ENCODE results near the gene STAB2. TPM values are rescaled to one million over a fixed set of nuclear protein-coding genes. Genes with fewer than 3 reads are reported as not detected.

Gene STAB2
- total RNA-seq, 1 donor: not detected

DNA sequence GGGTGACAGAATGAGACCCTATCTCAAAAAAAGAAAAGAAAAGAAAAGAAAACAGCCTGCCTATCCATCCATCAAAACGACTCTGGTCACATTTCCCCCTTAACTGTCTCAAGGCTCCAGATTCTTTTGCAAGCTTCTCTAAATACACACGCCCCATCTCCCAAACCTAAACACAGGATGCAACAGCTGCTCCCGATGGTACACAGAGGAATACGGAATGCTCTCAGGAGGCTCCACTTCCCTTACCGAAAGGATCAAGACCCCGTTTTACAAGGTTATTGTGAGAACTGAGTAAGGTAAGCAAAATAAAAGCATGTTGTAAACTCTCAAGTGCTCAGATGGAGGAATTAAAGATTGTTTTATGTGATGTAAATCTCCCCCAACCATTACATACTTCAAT is 191.7 kb downstream of the STAB2 start:
- Histone ChIP-seq H2AFZ (ENCODE audit: low read length) (no peak overlapping the region), H3K79me2 (ENCODE audit: insufficient read depth, low read length) (no peaks in the 10 kb centered on the region), H3K4me3 (ENCODE audit: insufficient read depth, low read length) (no peak overlapping the region), H3K4me2 (ENCODE audit: insufficient read depth, low read length) (no peak overlapping the region), H3K36me3 (ENCODE audit: insufficient read depth, low read length) (peaks cover 40% of the 10 kb centered on the region), H3K9me3 (ENCODE audit: low read depth, low read length) (no peaks in the 10 kb centered on the region), H3K27me3 (ENCODE audit: insufficient read depth, low read length) (no peaks in the 10 kb centered on the region), H3K27ac (ENCODE audit: low read depth, low read length) (no peak overlapping the region), H4K20me1 (ENCODE audit: insufficient read depth, low read length) (no peaks in the 10 kb centered on the region), H3K4me1 (ENCODE audit: insufficient read depth, low read length) (peaks cover 10% of the 10 kb centered on the region)
- no peak for DNase-seq (ENCODE audit: insufficient read length, low spot score, missing footprints)
- TF ChIP-seq CTCF (IDR thresholded peaks at IDR 0.05; ENCODE audit: extremely low read depth, low read depth, low read length): no peak

DNA sequence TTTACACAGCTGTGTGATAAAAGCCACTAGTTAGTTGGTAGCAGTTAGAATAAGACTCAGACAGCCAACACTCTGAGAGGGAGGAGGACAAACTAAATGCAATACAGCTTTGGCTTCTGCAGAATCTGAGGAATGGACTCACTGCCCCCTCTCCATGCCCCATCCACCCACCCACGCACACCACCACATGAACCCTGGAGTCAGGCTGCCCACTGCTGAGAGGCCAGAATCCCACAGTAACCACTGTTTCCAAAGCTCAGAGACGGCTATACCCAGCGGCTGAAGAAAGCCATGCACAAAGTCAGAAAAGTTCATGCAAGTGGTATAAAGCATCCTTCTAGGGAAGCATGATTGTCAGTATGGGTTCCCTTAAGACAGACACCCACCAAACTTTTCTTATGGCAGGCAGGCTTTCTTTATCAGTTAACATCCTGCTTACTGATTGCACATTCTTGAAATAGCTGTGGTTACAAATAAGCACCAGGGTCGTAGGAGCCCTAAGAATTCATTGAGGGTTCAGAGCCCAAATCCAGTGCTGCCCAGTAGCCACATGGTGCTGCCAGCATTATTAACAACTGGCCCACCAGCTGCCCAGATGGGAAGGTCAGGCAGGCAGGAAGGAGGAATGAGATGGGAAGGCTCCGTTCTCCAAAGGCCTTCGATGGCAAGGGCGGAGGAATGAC is 192.5 kb downstream of the STAB2 start:
- H3K79me2 ChIP-seq (ENCODE audit: insufficient read depth, low read length): no peaks in the 10 kb centered on the region
- H3K4me3 ChIP-seq (ENCODE audit: insufficient read depth, low read length): no peak overlapping the region
- no peaks in the 10 kb centered on the region for H3K9me3 ChIP-seq (ENCODE audit: low read depth, low read length)
- H3K4me1 ChIP-seq (ENCODE audit: insufficient read depth, low read length): peaks cover 10% of the 10 kb centered on the region
- no peak overlapping the region for H2AFZ ChIP-seq (ENCODE audit: low read length)
- no peak overlapping the region for H3K27ac ChIP-seq (ENCODE audit: low read depth, low read length)
- peaks cover 48% of the 10 kb centered on the region for H3K36me3 ChIP-seq (ENCODE audit: insufficient read depth, low read length)
- no peaks in the 10 kb centered on the region for H3K27me3 ChIP-seq (ENCODE audit: insufficient read depth, low read length)
- no peak for TF ChIP-seq CTCF (IDR thresholded peaks at IDR 0.05; ENCODE audit: extremely low read depth, low read depth, low read length)
- no peaks in the 10 kb centered on the region for H4K20me1 ChIP-seq (ENCODE audit: insufficient read depth, low read length)
- peak overlapping the region; percentile 11 for H3K4me2 ChIP-seq (ENCODE audit: insufficient read depth, low read length)
- no peak for DNase-seq (ENCODE audit: insufficient read length, low spot score, missing footprints)

DNA sequence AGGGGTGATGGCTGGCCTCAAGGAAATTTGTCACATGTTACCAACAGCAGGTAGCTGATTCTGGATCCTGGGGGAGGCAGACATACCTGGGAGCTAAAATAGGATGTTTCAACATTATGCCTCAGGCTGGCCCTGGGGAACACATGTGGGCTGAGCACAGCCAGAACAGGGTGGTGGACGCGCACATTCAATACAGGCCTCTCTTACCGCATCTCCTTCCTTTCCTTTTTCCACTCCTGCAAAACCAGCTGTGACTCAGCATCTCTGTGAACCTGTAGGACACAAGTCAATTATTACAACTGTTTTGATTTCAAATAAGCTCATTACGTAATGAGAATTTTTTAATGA is 193.0 kb downstream of the STAB2 start:
- H4K20me1 ChIP-seq (ENCODE audit: insufficient read depth, low read length): no peaks in the 10 kb centered on the region
- H3K27me3 ChIP-seq (ENCODE audit: insufficient read depth, low read length): no peaks in the 10 kb centered on the region
- H3K4me1 ChIP-seq (ENCODE audit: insufficient read depth, low read length): peaks cover 10% of the 10 kb centered on the region
- peaks cover 53% of the 10 kb centered on the region for H3K36me3 ChIP-seq (ENCODE audit: insufficient read depth, low read length)
- H3K79me2 ChIP-seq (ENCODE audit: insufficient read depth, low read length): no peaks in the 10 kb centered on the region
- no peak for TF ChIP-seq CTCF (IDR thresholded peaks at IDR 0.05; ENCODE audit: extremely low read depth, low read depth, low read length)
- no peak overlapping the region for H3K4me3 ChIP-seq (ENCODE audit: insufficient read depth, low read length)
- no peak for DNase-seq (ENCODE audit: insufficient read length, low spot score, missing footprints)
- no peak overlapping the region for H3K27ac ChIP-seq (ENCODE audit: low read depth, low read length)
- no peaks in the 10 kb centered on the region for H3K9me3 ChIP-seq (ENCODE audit: low read depth, low read length)
- no peak overlapping the region for H3K4me2 ChIP-seq (ENCODE audit: insufficient read depth, low read length)
- H2AFZ ChIP-seq (ENCODE audit: low read length): no peak overlapping the region

DNA sequence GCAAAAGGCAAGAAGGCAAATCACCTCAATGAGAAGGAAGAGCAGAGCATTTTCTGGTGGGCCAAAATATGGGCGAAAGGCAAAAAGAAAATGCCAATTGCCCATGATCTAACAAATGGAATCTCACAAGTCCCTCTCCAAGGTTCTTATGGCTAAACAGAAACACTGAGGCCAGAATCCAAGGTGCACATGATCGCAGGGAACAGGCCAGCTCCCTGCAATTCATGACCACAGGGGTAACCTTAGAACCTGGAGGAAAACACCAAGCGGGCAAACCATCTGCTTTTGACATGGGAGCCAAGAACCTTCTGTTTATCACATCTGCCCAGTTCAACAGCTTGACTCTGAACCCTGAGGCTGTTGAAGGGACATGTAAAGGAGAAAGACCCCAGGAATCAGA is 193.9 kb downstream of the STAB2 start:
- DNase-seq (ENCODE audit: insufficient read length, low spot score, missing footprints): no peak
- Histone ChIP-seq H4K20me1 (ENCODE audit: insufficient read depth, low read length) (no peaks in the 10 kb centered on the region), H3K36me3 (ENCODE audit: insufficient read depth, low read length) (peaks cover 51% of the 10 kb centered on the region), H3K27ac (ENCODE audit: low read depth, low read length) (no peak overlapping the region), H2AFZ (ENCODE audit: low read length) (no peak overlapping the region), H3K9me3 (ENCODE audit: low read depth, low read length) (no peaks in the 10 kb centered on the region), H3K27me3 (ENCODE audit: insufficient read depth, low read length) (no peaks in the 10 kb centered on the region), H3K4me1 (ENCODE audit: insufficient read depth, low read length) (peaks cover 10% of the 10 kb centered on the region), H3K79me2 (ENCODE audit: insufficient read depth, low read length) (no peaks in the 10 kb centered on the region), H3K4me2 (ENCODE audit: insufficient read depth, low read length) (no peak overlapping the region), H3K4me3 (ENCODE audit: insufficient read depth, low read length) (no peak overlapping the region)
- no peak for TF ChIP-seq CTCF (IDR thresholded peaks at IDR 0.05; ENCODE audit: extremely low read depth, low read depth, low read length)
